GM18505 (cell line): ENCODE measurements around the gene GJB4.
"Not testable (repeated sequence)": the region's sequence is repeated elsewhere in the genome, so short reads cannot be mapped to it uniquely, and the experiment has no call there.

Experiments used
- ATAC-seq: cut with Tn5 transposase; IDR thresholded peaks from one replicate; pipeline ENCODE4 v1.9.1; 2021; ENCODE audit not compliant: unreplicated experiment
- POLR2A ChIP-seq: IDR thresholded peaks from 4 replicates; pipeline ENCODE4 v1.6.1; 2011; ENCODE audit warnings: borderline replicate concordance; ENCODE audit not compliant: insufficient read depth, insufficient read length; ENCODE audit errors: extremely low read depth

Gene GJB4

GRCh38 chr1:34758751-34759150 lies 789 bp upstream of the GJB4 start:
- no peak for ATAC-seq

GRCh38 chr1:34761176-34761761 lies 1.7 kb downstream of the GJB4 start:
- no peak for ATAC-seq

More at GRCh38 chr1:34758751-34759150, 789 bp upstream of the GJB4 start:
- TF ChIP-seq POLR2A = no peak

DNA sequence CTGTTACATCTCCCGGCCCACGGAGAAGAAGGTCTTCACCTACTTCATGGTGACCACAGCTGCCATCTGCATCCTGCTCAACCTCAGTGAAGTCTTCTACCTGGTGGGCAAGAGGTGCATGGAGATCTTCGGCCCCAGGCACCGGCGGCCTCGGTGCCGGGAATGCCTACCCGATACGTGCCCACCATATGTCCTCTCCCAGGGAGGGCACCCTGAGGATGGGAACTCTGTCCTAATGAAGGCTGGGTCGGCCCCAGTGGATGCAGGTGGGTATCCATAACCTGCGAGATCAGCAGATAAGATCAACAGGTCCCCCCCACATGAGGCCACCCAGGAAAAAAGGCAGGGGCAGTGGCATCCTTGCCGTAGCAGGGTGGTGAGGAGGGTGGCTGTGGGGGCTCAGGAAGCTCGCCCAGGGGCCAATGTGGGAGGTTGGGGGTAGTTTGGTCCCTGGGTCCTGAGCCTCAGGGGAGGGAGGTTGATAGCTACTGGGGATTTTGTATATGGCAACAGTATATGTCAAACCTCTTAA lies 2.3 kb downstream of the GJB4 start:
- TF ChIP-seq POLR2A = no peak
- ATAC-seq = no peak

More at GRCh38 chr1:34761176-34761761, 1.7 kb downstream of the GJB4 start:
- TF ChIP-seq POLR2A = no peak

DNA sequence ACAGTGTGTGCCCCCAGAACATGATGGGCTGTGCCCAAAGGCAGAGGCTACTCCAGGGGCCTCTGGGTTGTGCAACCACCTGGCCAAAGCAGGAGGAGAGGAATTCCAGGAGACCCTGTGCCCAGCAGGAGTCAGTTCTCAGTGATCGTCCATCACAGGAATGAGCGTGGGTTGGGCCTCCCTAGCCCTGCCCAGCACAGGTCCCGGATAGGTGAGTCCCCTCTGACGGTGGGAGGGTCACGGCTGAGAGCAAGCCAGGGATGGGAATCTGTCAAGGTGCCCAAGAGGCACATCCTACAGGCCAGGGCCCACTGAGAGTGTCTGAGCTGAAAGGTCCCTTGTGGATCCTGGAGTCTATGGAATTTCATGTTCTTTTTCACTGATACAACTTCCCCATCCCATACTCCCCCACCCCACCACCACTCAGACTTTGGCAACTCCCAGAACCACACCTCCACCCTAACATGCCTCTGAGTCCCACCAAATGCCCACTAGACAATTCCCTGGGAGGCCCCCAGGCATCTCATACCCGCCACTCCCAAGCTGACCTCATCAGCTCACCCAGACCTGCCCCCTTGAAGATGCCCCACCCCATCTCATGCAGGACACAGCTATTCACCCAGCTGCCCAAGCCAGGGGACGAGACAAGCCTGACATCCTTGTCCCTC lies 3.1 kb downstream of the GJB4 start:
- no peak for TF ChIP-seq POLR2A
- no peak for ATAC-seq

GRCh38 chr1:34763142-34763781 lies 3.7 kb downstream of the GJB4 start:
- no peak for ATAC-seq
- TF ChIP-seq POLR2A = no peak

- no peak for ATAC-seq
- TF ChIP-seq POLR2A = no peak
Observed at GRCh38 chr1:34768856-34769255, 9.3 kb downstream of the GJB4 start.

GRCh38 chr1:34770891-34771504 lies 11.5 kb downstream of the GJB4 start:
- no peak for TF ChIP-seq POLR2A
- no peak for ATAC-seq

- ATAC-seq = no peak
- no peak for TF ChIP-seq POLR2A
Observed at GRCh38 chr1:34771573-34772371, 12.2 kb downstream of the GJB4 start.

- ATAC-seq = not testable (repeated sequence)
Observed at GRCh38 chr1:34773114-34773513, 13.6 kb downstream of the GJB4 start.

GRCh38 chr1:34774957-34775356 lies 15.4 kb downstream of the GJB4 start:
- no peak for ATAC-seq
- no peak for TF ChIP-seq POLR2A

DNA sequence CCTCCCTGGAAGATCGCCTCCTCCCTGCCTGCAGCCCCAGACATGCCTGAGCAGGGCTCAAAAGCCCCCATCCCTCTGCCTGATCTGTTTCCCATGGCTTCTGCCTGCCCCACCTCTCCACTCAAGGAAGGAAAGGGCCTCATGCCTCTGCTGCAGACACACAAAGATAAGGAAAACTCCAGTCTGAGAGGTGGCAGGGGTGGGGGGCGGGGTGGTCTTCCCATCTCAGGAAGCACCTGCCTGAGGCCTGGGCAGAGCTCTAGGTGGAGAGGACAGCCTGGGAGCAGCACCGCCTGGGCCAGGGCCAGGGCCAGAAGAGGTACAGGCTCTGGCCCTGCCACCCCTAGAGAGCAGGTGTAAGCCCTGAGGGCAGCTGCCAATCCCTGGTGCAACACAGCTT lies 17.4 kb downstream of the GJB4 start:
- no peak for TF ChIP-seq POLR2A
- no peak for ATAC-seq

DNA sequence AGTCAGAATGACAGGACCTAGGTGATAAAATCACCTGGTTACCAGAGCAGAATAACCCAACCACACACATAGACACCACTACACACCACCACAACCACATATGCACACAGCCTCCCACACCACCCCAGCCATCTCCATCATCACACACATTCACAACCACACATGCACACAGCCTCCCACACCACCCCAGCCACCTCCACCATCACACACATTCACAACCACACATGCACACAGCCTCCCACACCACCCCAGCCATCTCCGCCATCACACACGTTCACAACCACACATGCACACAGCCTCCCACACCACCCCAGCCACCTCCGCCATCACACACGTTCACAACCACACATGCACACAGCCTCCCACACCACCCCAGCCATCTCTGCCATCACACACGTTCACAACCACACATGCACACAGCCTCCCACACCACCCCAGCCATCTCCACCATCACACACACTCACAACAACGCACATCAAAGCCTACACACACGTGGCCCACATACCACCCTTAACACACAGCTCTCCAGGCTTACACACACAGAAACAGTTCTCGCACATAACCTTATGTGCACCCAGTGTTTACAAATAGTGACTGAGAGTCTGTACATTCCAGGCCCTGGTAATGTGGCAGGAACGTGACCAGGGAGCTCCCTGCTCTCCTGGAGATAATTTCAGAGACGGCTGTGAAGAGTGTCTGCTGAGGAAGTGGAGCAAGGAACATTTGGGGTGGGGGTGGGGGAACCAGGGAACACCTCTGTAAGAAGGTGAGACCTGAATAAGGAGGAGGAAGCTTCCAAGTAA lies 18.2 kb downstream of the GJB4 start:
- no peak for ATAC-seq
- TF ChIP-seq POLR2A = no peak
